Right ventricle myocardium superior (tissue), 1 donor: ENCODE data around the gene GRK1. TPM values are rescaled to one million over a fixed set of nuclear protein-coding genes. Genes with fewer than 3 reads are reported as not detected.

ENCODE experiments used
- ATAC-seq: fragments of 200-7000 bp; cut with Tn5 transposase; one replicate; pipeline ENCODE4 v1.9.1; 2020; ENCODE audit warnings: mild to moderate bottlenecking; ENCODE audit not compliant: poor library complexity
- DNase-seq: peaks from one replicate; pipeline ENCODE4 v3.0.0-alpha.2; 2020
- intact Hi-C: fragments of 100-400 bp; cut with DNase I; formaldehyde crosslinking; loops from one replicate; pipeline ENCODE4 v1.11.2; 2022
- total RNA-seq: library from RNA; stranded (reverse); fragmentation: NEBNext Ultra II Directional; extraction: Animal tissue kit (Norgen Biotek cat#: 25700); gene quantifications from one replicate; pipeline ENCODE4 v1.2.1, GENCODE V29; 2021
- donor health status: DM: no; HTN: yes; CAD: no; lungs with severe emphysema.

The GRK1 gene
- total RNA-seq, 1 donor from 2014 or later: 0.13 TPM

- ATAC-seq: no peak
- DNase-seq: no peak
- intact Hi-C loops: no loop called here
Observed at GRCh38 chr13:113646376-113646775, 20.6 kb upstream of the GRK1 start.

DNA sequence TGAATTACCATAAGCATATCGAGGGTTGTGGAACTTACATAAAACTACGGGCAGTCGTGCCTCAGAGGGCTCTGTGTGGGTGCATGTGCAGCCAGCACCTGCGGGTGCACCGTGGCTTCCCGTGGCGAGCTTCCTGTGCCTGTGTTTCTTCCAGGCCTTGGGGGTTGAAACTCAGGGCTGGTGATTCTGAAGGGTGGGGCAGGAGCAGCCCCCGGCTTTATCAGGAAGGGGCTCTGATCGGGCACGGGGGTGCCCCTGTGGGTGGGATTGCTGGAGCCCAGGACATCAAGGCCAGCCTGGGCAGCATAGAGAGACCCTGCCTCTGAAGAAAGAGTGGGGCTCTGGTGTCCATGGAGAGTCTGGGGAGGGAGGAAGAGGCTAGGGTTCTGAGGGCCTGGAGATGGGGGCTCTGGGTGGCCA is 20.1 kb upstream of the GRK1 start:
- no peak for ATAC-seq
- intact Hi-C loops: no loop called here
- DNase-seq: peak; percentile 33

DNA sequence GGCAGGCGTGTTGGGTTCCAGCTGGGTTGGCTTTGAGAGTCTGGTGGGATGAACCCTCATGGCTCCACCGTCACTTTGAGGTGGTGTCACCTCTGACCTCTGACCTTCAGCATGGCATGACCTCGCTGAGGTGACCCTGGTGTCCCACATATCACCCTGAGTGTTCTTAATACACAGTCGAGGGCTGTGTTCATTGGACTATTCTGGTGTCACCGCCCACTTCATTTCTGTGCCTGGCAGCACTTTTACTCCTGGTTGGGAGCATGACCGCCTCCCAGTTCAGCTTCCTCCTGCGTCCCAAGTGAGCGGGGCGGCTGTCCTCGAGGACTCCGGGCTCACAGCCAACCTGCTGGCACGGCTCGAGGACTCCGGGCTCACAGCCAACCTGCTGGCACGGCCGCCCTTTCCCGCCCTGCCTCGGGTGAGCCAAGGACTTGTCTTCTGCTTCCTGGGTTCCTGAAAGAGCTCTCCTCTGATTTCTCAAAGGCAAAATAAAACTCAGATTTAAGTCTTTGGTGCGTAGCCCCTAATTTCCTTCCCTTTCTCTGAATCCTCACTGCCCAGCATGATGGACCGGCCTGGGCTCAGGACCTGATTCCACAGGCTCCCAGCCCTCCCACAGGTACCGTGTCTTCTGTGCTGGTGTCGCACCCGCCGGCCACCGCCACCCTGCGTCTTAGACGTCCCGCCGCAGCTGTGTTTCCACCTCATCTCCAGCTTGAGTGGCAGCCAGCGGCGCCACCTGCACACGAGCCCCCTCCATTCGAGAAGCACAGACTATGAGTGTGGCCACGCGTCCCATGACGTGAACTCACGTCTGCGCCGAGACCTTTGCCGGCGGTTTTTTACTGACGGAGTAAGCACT is 19.4 kb upstream of the GRK1 start:
- DNase-seq: peak; percentile 95
- intact Hi-C loops: no loop called here
- ATAC-seq: peak; percentile 96

- ATAC-seq (no peak), DNase-seq (peak; percentile 35)
- intact Hi-C loops: no loop called here
Observed at GRCh38 chr13:113648216-113648610, 18.8 kb upstream of the GRK1 start.

GRCh38 chr13:113649212-113649611 is 17.8 kb upstream of the GRK1 start:
- DNase-seq (peak; percentile 16), ATAC-seq (no peak)
- intact Hi-C loops: no loop called here

- DNase-seq: peak; percentile 19
- intact Hi-C loops: no loop called here
- no peak for ATAC-seq
Observed at GRCh38 chr13:113650275-113650674, 16.7 kb upstream of the GRK1 start.

DNA sequence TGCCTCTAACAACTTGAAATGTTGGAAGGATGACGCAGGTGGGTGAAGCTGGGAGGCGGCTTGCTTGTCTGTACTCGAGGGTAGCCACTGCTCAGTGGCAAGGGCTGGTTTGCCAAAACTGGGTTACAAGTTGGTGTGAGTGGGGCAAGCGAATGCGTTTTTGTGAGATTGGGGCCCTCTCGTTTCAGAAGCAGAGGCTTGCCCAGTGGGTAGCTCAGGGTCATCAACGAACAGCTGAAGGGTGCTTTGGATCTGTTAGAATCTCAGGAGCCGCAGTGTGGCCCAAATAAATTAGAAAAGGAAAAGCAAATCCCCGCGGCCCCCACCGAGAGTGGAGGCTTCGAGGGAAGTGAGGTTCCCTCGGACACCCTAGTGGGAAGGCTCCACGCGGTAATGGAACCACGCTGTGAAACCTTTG is 16.3 kb upstream of the GRK1 start:
- intact Hi-C loops: no loop called here
- DNase-seq (peak; percentile 13), ATAC-seq (no peak)

GRCh38 chr13:113651511-113652403 is 15.3 kb upstream of the GRK1 start:
- intact Hi-C loops: no loop called here
- ATAC-seq: no peak
- peak; percentile 33 for DNase-seq

DNA sequence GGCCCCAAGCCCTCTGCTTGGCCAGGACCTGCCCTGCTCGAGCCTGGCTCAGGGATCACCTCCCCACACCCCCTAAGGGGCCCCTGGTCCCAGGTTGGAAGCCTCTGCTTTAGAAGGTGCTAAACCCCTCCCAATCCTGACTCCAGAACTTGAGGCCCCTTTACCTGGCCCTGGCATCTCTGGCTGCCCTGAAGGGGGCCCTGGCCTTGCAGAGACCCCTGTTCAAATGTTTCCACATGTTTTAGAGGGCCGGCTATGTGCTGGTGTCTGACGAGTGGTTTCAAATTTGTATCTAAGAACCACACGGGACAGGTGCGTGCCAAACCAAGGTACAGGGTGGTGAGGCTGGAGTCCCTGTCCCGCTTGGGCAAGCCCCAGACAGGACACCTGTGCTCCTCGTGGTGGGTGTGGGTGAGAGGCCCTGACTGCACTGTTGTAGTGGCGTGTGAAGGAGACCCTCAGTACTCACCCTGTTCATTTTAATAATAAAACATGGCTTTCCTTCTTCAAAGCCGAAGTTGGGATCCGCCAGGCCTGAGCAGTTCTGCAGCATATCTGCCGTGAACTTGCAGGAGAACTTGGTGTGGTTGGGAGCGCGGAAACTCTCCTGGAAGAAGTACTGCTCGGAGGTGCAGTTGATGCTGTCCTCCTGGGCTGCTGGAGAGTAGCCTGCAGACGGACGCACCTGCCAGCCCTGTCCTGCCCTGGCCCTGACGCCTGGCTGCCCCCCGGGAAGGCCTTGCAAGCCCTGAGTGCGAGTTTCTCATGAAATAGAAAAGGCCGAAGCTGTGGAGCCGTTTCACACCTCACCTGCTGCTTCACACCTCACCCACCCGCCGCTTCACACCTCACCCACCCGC is 14.4 kb upstream of the GRK1 start:
- DNase-seq (peak; percentile 25), ATAC-seq (no peak)
- intact Hi-C loops: no loop called here

DNA sequence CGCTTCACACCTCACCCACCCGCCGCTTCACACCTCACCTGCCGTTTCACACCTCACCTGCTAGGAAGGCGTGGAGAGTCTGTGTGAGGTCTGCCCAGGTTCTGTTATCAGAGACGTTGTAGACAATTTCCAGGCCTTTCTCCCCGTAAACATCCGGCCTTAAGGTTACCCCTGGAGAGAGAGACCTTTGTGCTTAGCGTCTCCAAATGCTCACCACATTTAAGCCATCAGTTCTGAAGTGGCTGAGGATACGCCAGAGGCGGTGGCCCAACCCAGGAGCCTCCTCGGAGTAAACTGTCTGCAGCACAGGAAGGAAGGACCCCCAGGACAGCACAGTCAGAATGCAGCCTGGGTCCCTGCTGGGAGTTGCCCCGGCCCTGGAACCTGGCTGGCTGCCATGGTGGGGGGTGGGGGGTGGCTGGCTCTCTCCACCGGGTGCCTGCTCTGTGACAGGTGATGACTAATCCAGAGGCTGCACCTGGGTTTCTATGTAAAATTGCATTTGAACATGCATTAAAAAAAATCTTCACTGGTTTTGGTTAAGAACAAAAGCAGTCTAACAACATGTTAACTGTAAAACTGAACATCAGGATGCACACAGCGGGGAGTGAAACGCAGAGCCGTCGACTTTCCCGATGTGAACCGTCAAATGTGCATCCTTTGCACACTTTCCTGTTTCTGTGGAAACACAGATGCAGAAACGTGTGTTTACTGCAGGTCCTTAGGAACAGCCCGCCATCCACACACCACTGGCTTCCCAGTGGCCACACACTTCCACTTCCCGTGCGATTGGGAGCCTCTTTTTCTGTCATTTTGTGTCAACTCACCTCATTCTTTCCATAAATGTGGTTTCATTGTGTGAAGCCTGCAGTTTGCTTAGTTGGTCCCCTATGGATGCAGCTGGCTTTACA is 13.5 kb upstream of the GRK1 start:
- intact Hi-C loops: no loop called here
- DNase-seq: peak; percentile 22
- ATAC-seq: no peak

DNA sequence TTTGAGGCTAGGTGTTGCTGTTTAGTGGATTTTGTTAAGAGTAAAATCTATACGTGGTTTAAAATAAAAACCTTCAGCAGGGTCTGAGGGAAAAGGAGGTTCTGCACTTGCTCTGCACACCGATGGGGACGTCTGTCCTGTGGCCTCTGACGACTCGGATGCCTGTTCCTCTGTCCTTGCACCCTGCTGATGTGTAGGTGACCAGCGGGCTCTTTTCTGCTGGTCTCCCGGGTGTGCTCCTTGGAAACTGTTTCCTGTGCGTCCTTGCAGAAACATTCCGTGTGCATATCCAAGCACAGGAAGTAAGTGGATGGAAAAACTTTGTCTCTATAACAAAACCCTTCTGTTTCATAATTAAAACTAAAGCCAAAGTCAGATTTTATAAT is 12.9 kb upstream of the GRK1 start:
- ATAC-seq: no peak
- intact Hi-C loops: no loop called here
- peak; percentile 17 for DNase-seq

DNA sequence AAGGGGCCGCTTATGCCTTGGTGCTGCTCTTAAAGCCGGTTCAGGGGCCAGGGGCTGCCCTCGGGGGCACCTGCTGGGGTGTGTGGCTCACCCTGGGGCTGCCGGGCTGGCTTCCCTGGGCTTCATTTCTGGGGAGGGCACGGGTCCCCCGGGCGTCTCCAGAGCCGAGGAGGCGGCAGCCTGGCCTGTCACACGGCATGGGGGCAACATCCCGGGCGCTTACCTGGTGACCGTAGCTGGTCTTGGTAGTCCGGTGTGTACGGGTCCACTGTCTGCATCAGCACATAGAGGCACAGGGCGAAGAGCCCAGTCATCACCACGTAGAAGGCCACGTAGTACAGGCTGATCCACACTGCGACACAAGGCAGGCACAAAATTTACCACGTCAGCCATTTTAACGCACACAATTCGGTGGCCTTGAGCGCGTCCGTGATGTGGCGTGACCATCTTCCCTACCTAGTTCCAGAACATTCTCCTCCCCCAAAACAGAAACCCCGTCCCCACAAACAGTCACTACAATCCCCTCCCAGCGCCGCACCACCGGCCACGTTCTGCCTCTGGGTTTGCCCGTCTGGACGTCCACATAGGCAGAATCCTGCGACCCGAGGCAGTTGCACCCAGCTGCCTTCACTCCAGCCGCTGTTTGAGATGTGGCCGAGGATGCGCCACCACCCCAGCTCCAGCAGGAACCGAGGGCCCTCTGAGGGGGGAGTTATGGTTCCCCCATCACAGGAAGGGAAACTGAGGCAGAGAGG is 12.3 kb upstream of the GRK1 start:
- peak; percentile 27 for DNase-seq
- ATAC-seq: no peak
- intact Hi-C loops: no loop called here

- ATAC-seq (no peak), DNase-seq (peak; percentile 25)
- intact Hi-C loops: no loop called here
Observed at GRCh38 chr13:113655346-113656002, 11.5 kb upstream of the GRK1 start.

- ATAC-seq (no peak), DNase-seq (peak; percentile 34)
- intact Hi-C loops: no loop called here
Observed at GRCh38 chr13:113656003-113656588, 10.9 kb upstream of the GRK1 start.

DNA sequence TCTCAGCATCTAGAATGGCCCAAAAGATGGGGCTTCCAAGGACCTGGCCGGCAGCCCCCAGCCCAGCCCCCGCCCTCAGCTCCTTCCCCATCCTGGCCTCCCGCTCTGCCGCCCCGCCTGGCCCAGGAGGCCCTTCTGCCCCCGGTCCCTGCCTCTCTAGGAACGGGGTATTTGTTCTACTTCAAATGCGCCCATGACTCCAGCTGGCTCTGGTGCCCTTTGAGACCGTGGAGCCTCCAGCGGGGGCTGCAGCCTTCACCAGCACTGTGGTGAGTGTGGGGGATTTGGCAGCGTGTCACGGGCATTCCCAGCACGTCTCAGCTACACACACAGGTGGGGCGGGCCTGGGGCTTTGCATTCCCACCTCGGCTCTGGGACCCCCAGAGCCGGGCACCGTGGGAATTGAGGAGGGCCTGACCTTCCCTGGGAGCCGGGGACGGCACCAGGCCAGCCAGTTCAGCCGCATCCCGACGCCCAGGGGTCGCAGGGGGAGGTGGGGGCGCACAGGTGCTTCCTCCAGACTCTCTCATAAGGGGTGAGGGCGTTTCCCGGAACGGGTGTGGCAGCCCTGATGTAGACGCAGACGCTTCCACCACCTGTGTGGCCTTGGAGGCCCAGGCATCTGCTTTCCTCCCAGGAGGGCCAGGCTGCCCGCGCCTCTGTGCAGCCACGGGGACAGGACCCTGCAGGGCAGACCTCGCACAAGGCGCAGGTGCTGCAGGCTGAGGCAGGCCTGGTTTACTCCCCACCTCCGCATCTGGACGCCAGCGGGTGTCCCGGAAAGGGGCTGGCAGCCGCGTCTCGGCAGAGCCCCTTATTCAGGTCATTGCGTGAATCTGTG is 10.0 kb upstream of the GRK1 start:
- DNase-seq: peak; percentile 34
- intact Hi-C loops: no loop called here
- ATAC-seq: no peak
